ENCODE data around the gene MYOZ2. TPM values are rescaled to one million over a fixed set of nuclear protein-coding genes. Genes with fewer than 3 reads are reported as not detected.

The MYOZ2 gene
- total RNA-seq, 1 experiment from 2014 or later, result not detected

DNA sequence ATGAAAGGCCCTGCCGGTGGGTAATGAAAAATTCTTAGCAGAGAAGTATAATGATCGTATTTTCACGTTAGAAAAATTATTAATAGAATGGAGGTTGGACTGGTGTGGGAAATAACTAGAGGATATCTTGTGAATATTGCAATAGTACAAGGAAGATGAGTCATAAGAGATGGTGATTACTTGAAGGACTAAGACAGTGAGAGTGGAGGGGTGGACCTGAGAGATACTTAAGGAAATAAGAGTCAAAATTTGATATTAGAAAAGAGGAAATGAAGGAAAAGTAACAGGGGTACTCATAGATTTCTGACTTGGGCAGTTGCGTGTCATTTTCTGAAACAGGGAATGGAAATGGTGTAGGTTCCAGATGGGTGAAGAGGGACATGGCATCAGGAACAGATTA lies 75.1 kb downstream of the MYOZ2 start:
- TF ChIP-seq, protein P1, sequence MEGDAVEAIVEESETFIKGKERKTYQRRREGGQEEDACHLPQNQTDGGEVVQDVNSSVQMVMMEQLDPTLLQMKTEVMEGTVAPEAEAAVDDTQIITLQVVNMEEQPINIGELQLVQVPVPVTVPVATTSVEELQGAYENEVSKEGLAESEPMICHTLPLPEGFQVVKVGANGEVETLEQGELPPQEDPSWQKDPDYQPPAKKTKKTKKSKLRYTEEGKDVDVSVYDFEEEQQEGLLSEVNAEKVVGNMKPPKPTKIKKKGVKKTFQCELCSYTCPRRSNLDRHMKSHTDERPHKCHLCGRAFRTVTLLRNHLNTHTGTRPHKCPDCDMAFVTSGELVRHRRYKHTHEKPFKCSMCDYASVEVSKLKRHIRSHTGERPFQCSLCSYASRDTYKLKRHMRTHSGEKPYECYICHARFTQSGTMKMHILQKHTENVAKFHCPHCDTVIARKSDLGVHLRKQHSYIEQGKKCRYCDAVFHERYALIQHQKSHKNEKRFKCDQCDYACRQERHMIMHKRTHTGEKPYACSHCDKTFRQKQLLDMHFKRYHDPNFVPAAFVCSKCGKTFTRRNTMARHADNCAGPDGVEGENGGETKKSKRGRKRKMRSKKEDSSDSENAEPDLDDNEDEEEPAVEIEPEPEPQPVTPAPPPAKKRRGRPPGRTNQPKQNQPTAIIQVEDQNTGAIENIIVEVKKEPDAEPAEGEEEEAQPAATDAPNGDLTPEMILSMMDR (IDR thresholded peaks at IDR 0.05; ENCODE audit: unreplicated experiment), result no peak
- H3K4me3 Mint-ChIP-seq (ENCODE audit: unreplicated experiment), result peak overlapping the region; percentile 84
- H3K9me3 Mint-ChIP-seq (ENCODE audit: unreplicated experiment), result no peaks in the 10 kb centered on the region
- ChIA-PET POLR2A (interaction anchor here (1.2 to 5.1 kb wide), 5 partner anchors 89 to 852 kb away, joined by 3 to 99 read pairs (median 50); a partner anchor contains a TSS), CTCF (no interaction called here)
- intact Hi-C loops (cut with micrococcal nuclease), result loop anchor here (5.0 to 10.0 kb wide), 3 partner anchors 77 to 373 kb away; partner anchors contain the start of gene SEC24D
- BruUV-seq (replicated peaks), result no TSS peak
- peak overlapping the region; percentile 94 for H3K27ac Mint-ChIP-seq (ENCODE audit: low read depth, unreplicated experiment)
- DNase-seq (ENCODE audit: unreplicated experiment), result peak; percentile 47
- no peaks in the 10 kb centered on the region for H3K36me3 Mint-ChIP-seq (ENCODE audit: insufficient read depth, unreplicated experiment)
- H3K27me3 Mint-ChIP-seq (ENCODE audit: insufficient read depth, unreplicated experiment), result no peaks in the 10 kb centered on the region
- H3K4me1 Mint-ChIP-seq (ENCODE audit: insufficient read depth, unreplicated experiment), result peaks cover 23% of the 10 kb centered on the region

- ChIA-PET POLR2A (interaction anchor here (0.6 to 5.5 kb wide), 48 partner anchors 8 to 851 kb away, joined by 3 to 99 read pairs (median 5); partner anchors contain the start of genes METTL14 and SEC24D), CTCF (interaction anchor here (0.7 to 3.3 kb wide), 15 partner anchors 20 to 237 kb away, joined by 3 to 28 read pairs (median 4); no protein-coding TSS in a partner anchor)
- no peak for DNase-seq (ENCODE audit: unreplicated experiment)
- Mint-ChIP-seq H3K4me1 (ENCODE audit: insufficient read depth, unreplicated experiment) (peaks cover 23% of the 10 kb centered on the region), H3K9me3 (ENCODE audit: unreplicated experiment) (no peaks in the 10 kb centered on the region), H3K27ac (ENCODE audit: low read depth, unreplicated experiment) (peak overlapping the region; percentile 94), H3K36me3 (ENCODE audit: insufficient read depth, unreplicated experiment) (peaks cover under 1% of the 10 kb centered on the region), H3K4me3 (ENCODE audit: unreplicated experiment) (peak overlapping the region; percentile 84), H3K27me3 (ENCODE audit: insufficient read depth, unreplicated experiment) (no peaks in the 10 kb centered on the region)
- TF ChIP-seq, protein P1 (IDR thresholded peaks at IDR 0.05; ENCODE audit: unreplicated experiment), result no peak
- intact Hi-C loops (cut with micrococcal nuclease), result loop anchor here (1.0 to 10.0 kb wide), 6 partner anchors 75 to 375 kb away; partner anchors contain the start of gene SEC24D
- BruUV-seq (replicated peaks), result TSS peak; percentile 91
These were observed 76.2 kb downstream of the MYOZ2 start for GRCh38 chr4:119211867-119212233.

GRCh38 chr4:119212234-119212963 lies 76.8 kb downstream of the MYOZ2 start, which contains the start of gene USP53:
Gene USP53 (plus strand): TSS chr4:119212713. CDS start chr4:119239760, 27,047 bp downstream.
- Mint-ChIP-seq H3K27me3 (ENCODE audit: insufficient read depth, unreplicated experiment) (no peaks in the 10 kb centered on the region), H3K9me3 (ENCODE audit: unreplicated experiment) (no peaks in the 10 kb centered on the region), H3K36me3 (ENCODE audit: insufficient read depth, unreplicated experiment) (peaks cover 6% of the 10 kb centered on the region), H3K4me1 (ENCODE audit: insufficient read depth, unreplicated experiment) (peaks cover 29% of the 10 kb centered on the region), H3K4me3 (ENCODE audit: unreplicated experiment) (peak within 1 kb of the TSS; percentile 84), H3K27ac (ENCODE audit: low read depth, unreplicated experiment) (peak within 1 kb of the TSS; percentile 94)
- ChIA-PET CTCF (interaction anchor here (0.7 to 3.3 kb wide), 27 partner anchors 10 to 388 kb away, joined by 3 to 28 read pairs (median 4); no protein-coding TSS in a partner anchor), POLR2A (interaction anchor here (0.6 to 5.5 kb wide), 66 partner anchors 8 to 850 kb away, joined by 3 to 99 read pairs (median 5); partner anchors contain the start of genes METTL14 and SEC24D)
- BruUV-seq (replicated peaks), result no TSS peak
- DNase-seq (ENCODE audit: unreplicated experiment), result peak; percentile 98
- intact Hi-C loops (cut with micrococcal nuclease), result loop anchor here (1.0 to 10.0 kb wide), 6 partner anchors 75 to 375 kb away; partner anchors contain the start of gene SEC24D
- TF ChIP-seq, protein P1 (IDR thresholded peaks at IDR 0.05; ENCODE audit: unreplicated experiment), result no peak

Data from MCF 10A (cell line).